Measurements from ENCODE around the gene CHST12.

CHST12 gene

GRCh38 chr7:2379161-2379560 lies 24.2 kb upstream of the CHST12 start:
- peaks cover 90% of the 10 kb centered on the region for H3K36me3 ChIP-seq (ENCODE audit: control insufficient read depth, low read length)
- H4K20me1 ChIP-seq (ENCODE audit: control insufficient read depth, insufficient read depth, low read depth, low read length), result peaks cover 25% of the 10 kb centered on the region
- H3K79me2 ChIP-seq (ENCODE audit: control insufficient read depth, low read length), result peaks cover 43% of the 10 kb centered on the region
- no peak overlapping the region for H3K4me3 ChIP-seq (ENCODE audit: low read length)
- no peak overlapping the region for H3K4me2 ChIP-seq (ENCODE audit: low read length)
- no peaks in the 10 kb centered on the region for H3K9me3 ChIP-seq (ENCODE audit: control insufficient read depth, insufficient read depth, low read length)
- TF ChIP-seq EZH2phosphoT487 (IDR thresholded peaks at IDR 0.05; ENCODE audit: borderline replicate concordance, low read length), result no peak
- TF ChIP-seq CTCF (IDR thresholded peaks at IDR 0.05; ENCODE audit: low read depth, low read length, poor library complexity, severe bottlenecking), result no peak
- H3K4me1 ChIP-seq (ENCODE audit: control insufficient read depth, low read length), result no peaks in the 10 kb centered on the region
- H3K9me2 ChIP-seq (replicated peaks; ENCODE audit: control insufficient read depth, low read length), result no peaks in the 10 kb centered on the region
- H3K27me3 ChIP-seq (ENCODE audit: control insufficient read depth, low read length), result no peaks in the 10 kb centered on the region
- H3F3A ChIP-seq (ENCODE audit: control insufficient read depth, insufficient read depth), result 0 out of 2 replicates have a peak, but pooled peaks cover 3% of the 10 kb centered on the region
- H3K27ac ChIP-seq (ENCODE audit: low read depth, low read length), result no peak overlapping the region

- no peak for TF ChIP-seq CTCF (IDR thresholded peaks at IDR 0.05; ENCODE audit: low read depth, low read length, poor library complexity, severe bottlenecking)
- no peak for TF ChIP-seq EZH2phosphoT487 (IDR thresholded peaks at IDR 0.05; ENCODE audit: borderline replicate concordance, low read length)
- peaks cover 84% of the 10 kb centered on the region for H3K36me3 ChIP-seq (ENCODE audit: control insufficient read depth, low read length)
Observed at GRCh38 chr7:2379821-2380450, 23.5 kb upstream of the CHST12 start.

GRCh38 chr7:2380461-2380860 lies 22.9 kb upstream of the CHST12 start:
- no peaks in the 10 kb centered on the region for H3K4me1 ChIP-seq (ENCODE audit: control insufficient read depth, low read length)
- H3K4me3 ChIP-seq (ENCODE audit: low read length), result no peak overlapping the region
- H3K36me3 ChIP-seq (ENCODE audit: control insufficient read depth, low read length), result peaks cover 80% of the 10 kb centered on the region
- no peak overlapping the region for H3K27ac ChIP-seq (ENCODE audit: low read depth, low read length)
- no peaks in the 10 kb centered on the region for H3K9me3 ChIP-seq (ENCODE audit: control insufficient read depth, insufficient read depth, low read length)
- peaks cover 30% of the 10 kb centered on the region for H3K79me2 ChIP-seq (ENCODE audit: control insufficient read depth, low read length)
- H3K9me2 ChIP-seq (replicated peaks; ENCODE audit: control insufficient read depth, low read length), result no peaks in the 10 kb centered on the region
- no peaks in the 10 kb centered on the region for H3K27me3 ChIP-seq (ENCODE audit: control insufficient read depth, low read length)
- H4K20me1 ChIP-seq (ENCODE audit: control insufficient read depth, insufficient read depth, low read depth, low read length), result peaks cover 20% of the 10 kb centered on the region
- H3K4me2 ChIP-seq (ENCODE audit: low read length), result no peak overlapping the region
- no peak for TF ChIP-seq CTCF (IDR thresholded peaks at IDR 0.05; ENCODE audit: low read depth, low read length, poor library complexity, severe bottlenecking)
- TF ChIP-seq EZH2phosphoT487 (IDR thresholded peaks at IDR 0.05; ENCODE audit: borderline replicate concordance, low read length), result no peak
- H3F3A ChIP-seq (ENCODE audit: control insufficient read depth, insufficient read depth), result 0 out of 2 replicates have a peak, but pooled peaks cover 3% of the 10 kb centered on the region

More at GRCh38 chr7:2379821-2380450, 23.5 kb upstream of the CHST12 start:
- Histone ChIP-seq H3K4me2 (ENCODE audit: low read length) (no peak overlapping the region), H4K20me1 (ENCODE audit: control insufficient read depth, insufficient read depth, low read depth, low read length) (peaks cover 25% of the 10 kb centered on the region), H3K27me3 (ENCODE audit: control insufficient read depth, low read length) (no peaks in the 10 kb centered on the region), H3K9me3 (ENCODE audit: control insufficient read depth, insufficient read depth, low read length) (no peaks in the 10 kb centered on the region), H3F3A (ENCODE audit: control insufficient read depth, insufficient read depth) (0 out of 2 replicates have a peak, but pooled peaks cover 3% of the 10 kb centered on the region), H3K4me3 (ENCODE audit: low read length) (no peak overlapping the region), H3K4me1 (ENCODE audit: control insufficient read depth, low read length) (no peaks in the 10 kb centered on the region), H3K27ac (ENCODE audit: low read depth, low read length) (no peak overlapping the region), H3K79me2 (ENCODE audit: control insufficient read depth, low read length) (peaks cover 35% of the 10 kb centered on the region), H3K9me2 (replicated peaks; ENCODE audit: control insufficient read depth, low read length) (no peaks in the 10 kb centered on the region)
